Amygdala (tissue), 56 donors: ENCODE measurements around the gene PCDHGA8.
A peak's percentile ranks its signal among the peaks of the same experiment; 100 is the strongest.
"Not testable (repeated sequence)": the region's sequence is repeated elsewhere in the genome, so short reads cannot be mapped to it uniquely, and the experiment has no call there.

Experiments
- DNase-seq, 56 donors: peaks; one replicate each; lab custom pipeline; 2025; lab: John Stamatoyannopoulos, UW

PCDHGA8 gene

GRCh38 chr5:141369994-141370848 lies 22.2 kb upstream of the PCDHGA8 start, which contains the start of gene PCDHGB3:
Gene PCDHGB3 (plus strand): TSS chr5:141370242. CDS start chr5:141370395, 153 bp downstream.
- DNase-seq, result peak in 2 of 56 donors; percentile 2 to 3

DNA sequence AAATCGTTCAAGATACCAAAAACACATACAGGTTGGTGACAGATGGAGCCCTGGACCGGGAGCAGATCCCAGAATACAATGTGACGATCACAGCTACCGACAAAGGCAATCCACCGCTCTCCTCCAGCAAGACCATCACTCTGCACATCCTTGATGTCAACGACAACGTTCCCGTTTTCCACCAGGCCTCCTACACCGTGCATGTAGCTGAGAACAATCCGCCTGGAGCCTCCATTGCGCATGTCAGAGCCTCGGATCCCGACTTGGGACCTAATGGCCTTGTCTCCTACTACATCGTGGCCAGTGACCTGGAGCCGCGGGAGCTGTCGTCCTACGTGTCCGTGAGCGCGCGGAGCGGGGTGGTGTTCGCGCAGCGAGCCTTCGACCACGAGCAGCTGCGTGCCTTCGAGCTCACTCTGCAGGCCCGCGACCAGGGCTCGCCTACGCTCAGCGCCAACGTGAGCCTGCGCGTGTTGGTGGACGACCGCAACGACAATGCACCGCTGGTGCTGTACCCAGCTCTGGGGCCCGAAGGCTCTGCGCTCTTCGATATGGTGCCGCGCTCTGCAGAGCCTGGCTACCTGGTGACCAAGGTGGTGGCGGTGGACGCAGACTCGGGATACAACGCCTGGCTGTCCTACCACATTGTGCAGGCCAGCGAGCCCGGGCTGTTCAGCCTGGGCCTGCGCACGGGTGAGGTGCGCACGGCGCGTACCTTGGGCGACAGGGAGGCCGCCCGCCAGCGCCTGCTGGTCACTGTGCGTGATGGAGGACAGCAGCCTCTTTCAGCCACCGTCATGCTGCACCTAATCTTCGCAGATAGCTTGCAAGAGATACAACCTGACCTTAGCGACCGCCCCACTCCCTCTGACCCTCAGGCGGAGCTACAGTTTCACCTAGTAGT lies 20.6 kb upstream of the PCDHGA8 start:
- DNase-seq, result no peak

DNA sequence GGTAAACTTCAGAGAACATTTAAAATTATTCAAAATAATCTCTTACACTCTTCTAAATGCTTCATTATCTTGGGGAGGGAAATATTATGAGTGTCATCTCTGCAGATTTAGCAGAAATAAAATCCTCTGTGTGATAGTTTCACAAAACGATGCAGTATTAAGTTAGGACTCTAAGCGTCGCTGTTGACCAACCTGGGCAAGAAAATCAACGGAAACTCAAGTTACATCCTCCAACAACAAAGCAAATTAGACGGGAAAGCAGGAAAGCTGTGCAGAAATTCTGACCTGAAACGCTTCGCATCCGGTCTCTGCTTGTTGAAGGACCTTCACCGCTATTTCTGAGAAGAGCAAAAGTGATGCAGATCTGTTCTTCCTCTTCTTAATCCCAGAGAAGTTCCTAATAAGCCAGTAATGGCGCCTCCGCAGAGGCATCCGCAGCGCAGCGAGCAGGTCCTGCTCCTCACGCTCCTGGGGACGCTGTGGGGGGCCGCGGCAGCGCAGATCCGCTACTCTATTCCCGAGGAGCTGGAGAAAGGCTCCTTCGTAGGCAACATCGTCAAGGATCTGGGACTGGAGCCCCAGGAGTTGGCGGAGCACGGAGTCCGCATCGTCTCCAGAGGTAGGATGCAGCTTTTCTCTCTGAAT lies 18.6 kb upstream of the PCDHGA8 start, which contains the start of gene PCDHGA6:
Gene PCDHGA6 (plus strand): TSS at position 219 of the 645 bp plus-strand sequence. CDS start 193 bp downstream, at position 412.
- no peak for DNase-seq

DNA sequence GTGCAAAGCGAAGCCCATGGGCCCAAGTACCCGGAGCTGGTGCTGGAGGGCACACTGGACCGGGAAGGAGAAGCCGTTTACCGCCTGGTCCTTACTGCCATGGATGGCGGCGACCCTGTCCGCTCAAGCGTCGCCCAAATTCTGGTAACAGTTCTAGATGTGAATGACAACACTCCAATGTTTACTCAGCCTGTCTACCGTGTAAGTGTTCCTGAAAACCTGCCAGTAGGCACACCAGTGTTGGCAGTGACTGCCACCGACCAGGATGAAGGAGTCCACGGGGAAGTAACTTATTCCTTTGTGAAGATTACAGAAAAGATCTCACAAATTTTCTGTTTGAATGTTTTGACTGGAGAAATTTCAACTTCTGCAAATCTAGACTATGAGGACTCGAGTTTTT lies 17.8 kb upstream of the PCDHGA8 start:
- DNase-seq, result no peak

DNA sequence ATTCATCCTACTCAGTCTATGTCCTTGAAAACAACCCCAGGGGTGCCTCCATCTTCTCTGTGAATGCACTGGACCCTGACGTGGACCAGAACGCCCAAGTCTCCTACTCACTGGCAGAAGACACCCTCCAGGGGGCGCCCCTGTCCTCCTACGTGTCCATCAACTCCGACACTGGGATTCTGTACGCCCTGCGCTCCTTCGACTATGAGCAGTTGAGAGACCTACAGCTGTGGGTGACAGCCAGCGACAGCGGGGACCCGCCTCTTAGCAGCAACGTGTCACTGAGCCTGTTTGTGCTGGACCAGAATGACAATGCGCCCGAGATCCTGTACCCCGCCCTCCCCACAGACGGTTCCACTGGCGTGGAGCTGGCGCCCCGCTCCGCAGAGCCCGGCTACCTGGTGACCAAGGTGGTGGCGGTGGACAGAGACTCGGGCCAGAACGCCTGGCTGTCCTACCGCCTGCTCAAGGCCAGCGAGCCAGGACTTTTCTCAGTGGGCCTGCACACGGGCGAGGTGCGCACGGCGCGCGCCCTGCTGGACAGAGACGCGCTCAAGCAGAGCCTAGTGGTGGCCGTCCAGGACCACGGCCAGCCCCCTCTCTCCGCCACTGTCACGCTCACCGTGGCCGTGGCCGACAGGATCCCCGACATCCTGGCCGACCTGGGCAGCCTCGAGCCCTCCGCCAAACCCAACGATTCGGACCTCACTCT lies 16.8 kb upstream of the PCDHGA8 start:
- DNase-seq, result not testable (repeated sequence)

GRCh38 chr5:141382469-141383294 lies 9.8 kb upstream of the PCDHGA8 start, which contains the start of gene PCDHGA7:
Gene PCDHGA7 (plus strand): TSS chr5:141382742. CDS start chr5:141382900, 158 bp downstream.
- no peak for DNase-seq

DNA sequence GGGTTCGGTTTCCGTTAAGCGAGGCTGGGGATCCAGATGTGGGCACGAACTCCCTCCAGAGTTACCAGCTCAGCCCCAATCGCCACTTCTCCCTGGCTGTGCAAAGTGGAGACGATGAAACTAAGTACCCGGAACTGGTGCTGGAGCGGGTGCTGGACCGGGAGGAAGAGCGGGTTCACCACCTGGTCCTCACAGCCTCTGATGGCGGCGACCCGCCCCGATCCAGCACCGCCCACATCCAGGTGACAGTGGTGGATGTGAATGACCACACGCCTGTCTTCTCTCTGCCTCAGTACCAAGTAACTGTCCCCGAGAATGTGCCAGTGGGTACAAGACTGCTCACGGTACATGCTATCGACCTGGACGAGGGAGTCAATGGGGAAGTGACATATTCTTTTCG lies 9.1 kb upstream of the PCDHGA8 start:
- DNase-seq, result no peak

GRCh38 chr5:141384471-141385267 lies 7.8 kb upstream of the PCDHGA8 start:
- DNase-seq, result no peak

DNA sequence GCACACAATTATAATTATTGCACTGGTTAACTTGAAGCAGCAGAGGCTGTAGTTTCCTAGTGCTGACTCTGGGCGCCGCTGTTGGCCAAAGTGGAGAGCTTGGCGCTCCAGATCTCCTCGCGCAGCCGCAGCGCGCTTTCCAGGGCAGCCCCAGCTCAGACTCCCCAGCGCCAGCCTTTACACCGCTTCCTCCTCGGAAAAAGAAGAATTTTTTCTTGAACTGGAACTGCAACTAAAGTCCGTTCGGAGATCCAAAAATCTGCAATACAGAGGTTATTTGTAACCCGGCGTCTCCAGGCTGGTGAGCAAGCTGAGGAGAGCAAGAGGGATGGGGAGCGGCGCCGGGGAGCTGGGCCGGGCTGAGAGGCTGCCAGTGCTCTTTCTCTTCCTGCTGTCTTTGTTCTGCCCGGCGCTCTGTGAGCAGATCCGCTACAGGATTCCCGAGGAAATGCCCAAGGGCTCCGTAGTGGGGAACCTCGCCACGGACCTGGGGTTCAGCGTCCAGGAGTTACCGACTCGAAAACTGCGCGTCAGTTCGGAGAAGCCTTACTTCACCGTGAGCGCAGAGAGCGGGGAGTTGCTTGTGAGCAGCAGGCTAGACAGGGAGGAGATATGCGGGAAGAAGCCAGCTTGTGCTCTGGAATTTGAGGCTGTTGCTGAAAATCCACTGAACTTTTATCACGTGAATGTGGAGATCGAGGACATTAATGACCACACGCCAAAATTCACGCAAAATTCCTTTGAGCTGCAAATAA lies 4.7 kb upstream of the PCDHGA8 start, which contains the start of gene PCDHGB4:
Gene PCDHGB4 (plus strand): TSS at position 142 of the 755 bp plus-strand sequence. CDS start 187 bp downstream, at position 329.
- not testable (repeated sequence) for DNase-seq

GRCh38 chr5:141388661-141389060 lies 3.8 kb upstream of the PCDHGA8 start:
- DNase-seq, result no peak

- DNase-seq, result peak in 1 of 56 donors; percentile 12
These were observed 3.0 kb upstream of the PCDHGA8 start for GRCh38 chr5:141389153-141390042.

DNA sequence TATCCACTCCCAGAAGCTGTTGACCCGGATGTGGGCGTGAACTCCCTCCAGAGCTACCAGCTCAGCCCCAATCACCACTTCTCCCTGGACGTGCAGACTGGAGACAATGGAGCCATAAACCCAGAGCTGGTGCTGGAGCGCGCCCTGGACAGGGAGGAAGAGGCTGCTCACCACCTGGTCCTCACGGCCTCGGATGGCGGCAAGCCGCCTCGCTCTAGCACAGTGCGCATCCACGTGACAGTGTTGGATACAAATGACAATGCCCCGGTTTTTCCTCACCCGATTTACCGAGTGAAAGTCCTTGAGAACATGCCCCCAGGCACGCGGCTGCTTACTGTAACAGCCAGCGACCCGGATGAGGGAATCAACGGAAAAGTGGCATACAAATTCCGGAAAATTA lies 834 bp downstream of the PCDHGA8 start:
- no peak for DNase-seq

DNA sequence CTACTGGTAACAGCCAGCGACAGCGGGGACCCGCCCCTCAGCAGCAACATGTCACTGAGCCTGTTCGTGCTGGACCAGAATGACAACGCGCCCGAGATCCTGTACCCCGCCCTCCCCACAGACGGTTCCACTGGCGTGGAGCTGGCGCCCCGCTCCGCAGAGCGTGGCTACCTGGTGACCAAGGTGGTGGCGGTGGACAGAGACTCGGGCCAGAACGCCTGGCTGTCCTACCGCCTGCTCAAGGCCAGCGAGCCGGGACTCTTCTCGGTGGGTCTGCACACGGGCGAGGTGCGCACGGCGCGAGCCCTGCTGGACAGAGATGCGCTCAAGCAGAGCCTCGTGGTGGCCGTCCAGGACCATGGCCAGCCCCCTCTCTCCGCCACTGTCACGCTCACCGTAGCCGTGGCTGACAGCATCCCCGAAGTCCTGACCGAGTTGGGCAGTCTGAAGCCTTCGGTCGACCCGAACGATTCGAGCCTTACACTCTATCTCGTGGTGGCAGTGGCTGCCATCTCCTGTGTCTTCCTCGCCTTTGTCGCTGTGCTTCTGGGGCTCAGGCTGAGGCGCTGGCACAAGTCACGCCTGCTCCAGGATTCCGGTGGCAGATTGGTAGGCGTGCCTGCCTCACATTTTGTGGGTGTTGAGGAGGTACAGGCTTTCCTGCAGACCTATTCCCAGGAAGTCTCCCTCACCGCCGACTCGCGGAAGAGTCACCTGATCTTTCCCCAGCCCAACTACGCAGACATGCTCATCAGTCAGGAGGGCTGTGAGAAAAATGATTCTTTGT lies 2.2 kb downstream of the PCDHGA8 start:
- DNase-seq, result not testable (repeated sequence)

DNA sequence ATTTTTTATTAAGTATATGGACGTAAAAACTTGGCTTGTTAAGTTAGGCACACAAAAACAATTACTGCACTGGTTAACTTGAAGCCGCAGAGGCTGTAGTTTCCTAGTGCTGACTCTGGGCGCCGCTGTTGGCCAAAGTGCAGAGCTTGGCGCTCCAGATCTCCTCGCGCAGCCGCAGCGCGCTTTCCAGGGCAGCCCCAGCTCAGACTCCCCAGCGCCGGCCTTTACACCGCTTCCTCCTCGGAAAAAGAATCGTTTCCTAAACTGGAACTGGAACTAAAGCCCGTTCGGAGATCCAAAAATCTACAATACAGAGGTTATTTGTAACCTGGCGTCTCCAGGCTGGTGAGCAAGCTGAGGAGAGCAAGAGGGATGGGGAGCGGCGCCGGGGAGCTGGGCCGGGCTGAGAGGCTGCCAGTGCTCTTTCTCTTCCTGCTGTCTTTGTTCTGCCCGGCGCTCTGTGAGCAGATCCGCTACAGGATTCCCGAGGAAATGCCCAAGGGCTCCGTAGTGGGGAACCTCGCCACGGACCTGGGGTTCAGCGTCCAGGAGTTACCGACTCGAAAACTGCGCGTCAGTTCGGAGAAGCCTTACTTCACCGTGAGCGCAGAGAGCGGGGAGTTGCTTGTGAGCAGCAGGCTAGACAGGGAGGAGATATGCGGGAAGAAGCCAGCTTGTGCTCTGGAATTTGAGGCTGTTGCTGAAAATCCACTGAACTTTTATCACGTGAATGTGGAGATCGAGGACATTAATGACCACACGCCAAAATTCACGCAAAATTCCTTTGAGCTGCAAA lies 5.5 kb downstream of the PCDHGA8 start, which contains the start of gene PCDHGB5:
Gene PCDHGB5 (plus strand): TSS at position 192 of the 796 bp plus-strand sequence. CDS start 181 bp downstream, at position 373.
- DNase-seq, result peak in 1 of 56 donors; percentile 17
